Measurements from ENCODE around the gene ACD.

Gene ACD

DNA sequence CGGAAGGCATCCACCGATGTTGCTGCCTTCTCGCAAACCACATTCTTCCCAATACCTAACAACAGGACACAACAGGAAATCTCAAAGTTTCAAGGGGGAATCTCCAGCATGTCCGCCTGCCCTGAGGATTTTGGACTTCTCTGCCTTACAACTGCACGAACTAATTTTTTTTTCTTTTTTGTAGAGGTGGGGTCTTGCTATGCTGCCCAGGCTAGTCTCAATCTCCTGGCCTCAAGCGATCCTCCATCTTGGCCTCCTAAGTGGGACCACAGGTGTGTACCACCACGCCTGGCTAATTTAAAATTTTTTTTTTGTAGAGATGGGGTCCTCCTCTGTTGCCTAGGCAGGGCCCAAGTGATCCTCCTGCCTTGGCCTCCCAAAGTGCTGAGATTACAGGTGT, 15.9 kb upstream of the ACD start:
- no peak for DNase-seq (ENCODE audit: low read depth)

DNA sequence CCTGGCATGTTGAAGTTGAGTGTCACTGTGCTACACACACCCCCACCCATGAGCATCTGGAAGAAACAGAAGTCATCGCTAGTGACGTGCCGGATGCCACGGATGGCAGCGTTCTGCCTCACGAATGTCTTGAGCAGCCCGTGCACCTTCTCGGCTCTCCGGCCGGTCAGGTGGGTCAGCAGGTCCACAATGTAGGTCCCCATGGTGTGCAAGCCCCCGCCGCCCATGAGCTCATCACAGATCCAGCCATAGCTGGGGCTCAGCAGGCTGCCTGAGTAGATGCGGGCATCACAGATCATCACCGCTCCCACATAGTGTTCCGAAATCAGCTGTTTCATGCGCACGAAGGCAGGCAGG, 15.5 kb upstream of the ACD start:
- no peak for DNase-seq (ENCODE audit: low read depth)

DNA sequence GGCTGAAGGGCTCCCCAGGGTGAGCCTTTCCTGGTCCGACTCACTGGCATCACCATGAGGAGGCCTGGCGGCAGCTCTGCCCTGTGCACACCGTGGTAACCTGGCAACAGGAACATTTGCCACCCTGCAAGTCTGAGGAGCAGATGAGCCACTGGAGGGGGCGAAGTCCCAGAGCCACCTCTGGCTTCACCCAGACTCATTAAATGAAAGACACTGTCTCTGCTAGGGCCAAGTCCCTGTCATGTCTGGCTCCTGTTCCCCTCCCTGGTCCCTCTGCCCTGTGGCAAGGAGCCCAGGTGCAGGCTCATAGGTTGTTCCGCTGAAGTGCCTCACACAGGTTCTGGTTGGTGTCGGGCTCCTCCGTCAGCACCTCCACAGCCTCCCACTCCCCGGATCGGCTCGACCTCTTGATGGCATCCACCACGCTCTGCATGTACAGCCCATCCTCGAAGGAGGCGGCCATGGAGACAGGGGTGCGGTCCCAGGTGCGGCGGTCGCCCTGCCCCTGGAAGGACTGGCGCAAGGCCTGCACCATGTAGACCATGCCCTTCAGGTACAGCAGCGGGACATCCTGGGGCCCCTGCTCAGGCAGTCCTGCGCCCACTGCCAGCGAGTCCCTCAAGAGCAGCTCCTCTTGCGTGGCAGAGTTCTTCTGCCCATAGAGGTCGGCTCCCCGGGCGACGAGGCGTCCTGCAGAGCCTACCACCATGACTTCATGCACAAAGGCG, 15.0 kb upstream of the ACD start:
- DNase-seq (ENCODE audit: low read depth): no peak

DNA sequence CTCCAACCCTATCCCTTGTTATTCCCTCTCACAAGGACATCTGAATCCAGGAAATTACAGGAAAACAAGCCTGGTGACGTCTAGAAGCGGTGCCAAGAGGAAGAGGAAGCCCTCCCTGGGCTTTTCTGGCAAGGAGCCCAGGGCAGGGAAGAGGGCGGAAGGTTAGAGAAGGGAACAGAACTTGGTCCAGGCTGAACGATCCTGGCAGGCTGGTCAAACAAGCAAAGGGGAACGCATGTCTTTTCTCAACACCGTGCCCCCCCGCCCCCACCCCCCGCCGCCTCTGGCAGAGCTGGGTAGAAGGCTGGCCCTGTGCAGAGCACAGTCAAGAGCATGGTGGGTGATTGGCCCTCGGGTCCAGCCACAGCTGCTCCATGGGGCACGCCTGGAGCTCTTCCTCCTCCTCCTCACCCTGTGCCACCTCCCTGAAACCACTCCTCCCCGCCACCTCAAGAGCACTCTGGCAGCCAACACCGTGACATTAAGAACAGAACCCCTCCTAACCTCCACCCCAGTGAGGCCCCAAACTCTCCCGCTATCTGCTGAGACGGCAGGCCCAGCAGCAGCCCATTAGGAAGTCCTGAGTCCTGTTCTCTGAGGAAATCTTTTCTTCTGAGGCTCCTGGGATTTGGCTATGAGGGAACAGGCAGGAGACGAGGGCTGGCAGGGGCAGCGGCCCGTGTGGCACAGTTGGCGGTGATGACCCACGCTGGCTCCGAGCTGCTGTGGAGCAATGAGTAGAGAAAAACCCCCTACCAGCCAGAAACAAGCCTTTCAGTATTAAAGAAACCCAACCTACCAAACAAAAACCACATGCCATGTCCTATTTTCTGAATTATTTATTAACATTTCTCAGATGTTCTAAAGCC, 13.9 kb upstream of the ACD start:
- no peak for DNase-seq (ENCODE audit: low read depth)

GRCh38 chr16:67672739-67673662, 12.9 kb upstream of the ACD start:
- no peak for DNase-seq (ENCODE audit: low read depth)

DNA sequence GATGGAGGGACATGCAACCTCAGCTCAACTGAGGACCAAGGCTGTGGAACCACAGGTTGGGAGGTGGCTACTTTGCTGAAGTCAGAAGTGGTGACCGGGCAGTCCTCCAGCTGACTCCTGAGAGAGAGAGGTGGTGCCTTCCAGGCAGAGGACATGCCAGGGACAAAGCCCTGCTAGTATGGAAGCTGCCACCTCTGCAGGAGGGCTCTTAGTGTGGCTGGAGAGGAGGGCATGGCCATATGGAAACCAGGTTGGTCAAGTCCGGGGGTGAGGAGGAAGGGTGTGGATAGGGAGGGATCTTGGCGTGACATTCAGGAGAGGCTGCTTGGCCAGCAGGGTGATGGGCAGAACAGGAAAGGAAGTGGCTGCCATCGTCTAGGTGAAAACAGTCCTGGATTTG, 12.2 kb upstream of the ACD start:
- no peak for DNase-seq (ENCODE audit: low read depth)

- no peak for DNase-seq (ENCODE audit: low read depth)
Measured at GRCh38 chr16:67669499-67670101, 9.5 kb upstream of the ACD start.

DNA sequence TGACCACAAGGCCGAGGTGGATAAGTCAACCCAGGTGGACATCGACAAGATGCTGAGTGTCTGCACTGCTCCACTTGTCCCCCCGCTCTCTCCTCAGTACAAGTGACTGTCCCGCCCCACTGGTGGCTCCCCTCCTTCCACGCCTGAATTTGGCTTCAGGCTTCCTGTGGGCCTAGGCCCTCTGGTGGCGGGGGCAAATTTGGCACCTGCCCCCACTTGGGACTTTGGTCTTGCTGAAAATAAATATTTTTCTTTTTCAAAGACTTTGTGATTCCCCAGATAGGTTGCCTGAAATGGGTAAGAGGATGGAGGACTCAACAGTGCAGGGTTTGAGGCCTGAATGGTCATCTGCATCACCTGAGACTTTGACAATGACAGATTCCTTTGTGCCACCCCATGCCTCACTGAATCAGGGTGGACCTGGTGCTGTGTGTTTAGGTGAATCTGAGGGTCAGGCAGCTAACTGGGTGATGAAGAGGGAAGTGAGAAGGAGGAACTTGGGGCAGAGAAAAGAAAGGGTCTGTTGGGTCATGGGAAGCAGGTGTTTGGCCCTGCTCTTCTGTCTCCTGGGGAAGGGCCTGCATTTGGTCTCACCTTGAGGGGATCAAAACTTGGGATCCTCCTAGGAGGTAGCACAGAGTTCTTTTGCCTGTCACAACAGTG, 8.6 kb upstream of the ACD start:
- no peak for DNase-seq (ENCODE audit: low read depth)

- peak; percentile 71 for DNase-seq (ENCODE audit: low read depth)
Measured at GRCh38 chr16:67667817-67668494, 7.9 kb upstream of the ACD start.

DNA sequence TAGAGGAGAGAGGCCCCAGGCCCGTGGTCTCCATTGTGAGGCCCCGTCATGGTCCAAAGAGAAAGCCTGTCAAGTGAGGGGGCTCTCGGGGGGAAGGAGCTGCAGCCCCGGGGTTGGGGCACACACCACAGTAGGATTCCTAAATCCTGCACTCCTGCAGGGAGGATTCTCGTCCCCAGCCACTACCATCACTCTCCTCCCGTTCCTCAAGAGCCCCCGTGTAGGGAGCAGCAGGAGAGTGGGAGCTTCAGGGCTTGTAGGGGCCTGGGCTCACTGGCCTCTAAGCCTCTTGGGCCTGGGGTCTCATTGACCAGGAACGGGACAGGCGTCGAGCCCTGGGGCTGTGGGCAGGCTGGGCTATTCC, 7.4 kb upstream of the ACD start:
- no peak for DNase-seq (ENCODE audit: low read depth)

DNA sequence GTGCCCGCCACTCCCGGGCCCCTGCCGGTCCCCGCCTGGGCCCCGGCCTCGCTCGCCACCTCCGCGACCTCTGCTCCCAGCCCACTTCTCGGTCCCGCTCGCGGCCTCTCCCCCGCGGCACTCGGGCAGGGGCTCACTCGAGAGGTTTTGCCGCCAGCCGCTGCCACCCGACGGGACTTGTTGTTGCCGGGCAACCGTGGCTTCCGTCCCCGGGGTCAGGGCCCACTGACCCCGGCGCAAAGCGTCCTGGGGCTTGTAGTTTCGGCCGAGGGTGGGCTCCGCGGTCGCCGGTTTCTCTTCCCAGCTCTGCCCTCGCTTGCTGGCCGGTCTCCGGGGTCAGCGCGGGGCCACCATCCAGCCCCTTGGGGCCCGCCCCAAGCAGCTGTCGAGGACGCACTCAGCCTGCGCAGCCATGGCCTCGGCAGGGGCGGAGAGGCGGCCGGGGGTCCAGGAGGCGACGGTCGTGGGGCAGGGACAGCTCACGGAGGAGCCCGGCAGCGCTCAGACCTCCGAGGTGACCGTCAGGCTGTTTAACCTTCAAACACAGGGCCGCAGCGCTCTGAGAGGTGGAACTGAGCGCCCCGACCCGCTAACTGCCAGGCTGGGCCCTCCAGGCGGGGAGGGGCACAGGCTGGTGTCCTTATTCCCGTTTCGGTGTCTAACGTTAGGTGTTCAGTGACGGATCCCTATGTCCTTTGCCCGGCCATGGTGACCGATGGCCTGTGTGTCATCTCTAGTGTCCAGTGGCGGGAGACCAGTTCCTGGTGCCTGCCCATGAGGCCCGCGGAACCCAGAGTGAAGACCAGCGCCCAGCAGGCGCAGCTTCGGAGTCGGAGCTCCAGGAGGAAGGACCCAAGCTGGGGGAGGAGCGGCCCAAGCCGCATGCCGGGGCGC, 6.7 kb upstream of the ACD start, which contains the start of the genes C16orf86 and ENKD1:
TSS of gene C16orf86 (plus strand) at position 256 of the 894 bp plus-strand sequence. CDS start at position 413, 157 bp downstream.
TSS of gene ENKD1 (minus strand) at position 192 of the 894 bp plus-strand sequence. CDS start 308 bp downstream, outside the sequence.
- peak; percentile 73 for DNase-seq (ENCODE audit: low read depth)

DNA sequence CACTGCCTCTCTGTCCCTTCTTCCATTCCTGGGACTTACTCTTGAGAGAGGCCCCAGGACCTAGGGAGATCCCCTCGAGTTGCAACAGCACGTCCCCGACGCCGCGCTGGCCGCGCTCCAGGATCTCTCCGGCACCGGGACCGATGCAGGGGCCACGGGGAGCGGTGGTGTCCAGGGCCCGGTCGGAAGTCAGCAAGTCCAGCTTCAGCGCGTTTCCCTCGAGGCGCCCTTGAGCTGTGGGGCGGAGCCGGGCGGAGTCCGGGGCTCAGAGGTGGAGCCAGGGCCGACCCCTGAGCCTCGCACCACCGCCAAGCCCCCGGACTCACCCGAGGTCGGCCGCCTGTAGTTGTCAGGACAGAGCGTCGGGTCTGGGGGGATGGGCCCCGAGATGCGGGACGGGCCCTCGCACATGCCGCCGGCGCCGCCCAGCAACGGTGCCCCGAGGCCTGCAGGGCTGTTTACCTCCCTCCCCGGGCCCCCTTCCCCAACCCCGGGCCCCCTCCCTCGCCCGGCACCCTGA, 6.0 kb upstream of the ACD start:
- DNase-seq (ENCODE audit: low read depth): no peak

DNA sequence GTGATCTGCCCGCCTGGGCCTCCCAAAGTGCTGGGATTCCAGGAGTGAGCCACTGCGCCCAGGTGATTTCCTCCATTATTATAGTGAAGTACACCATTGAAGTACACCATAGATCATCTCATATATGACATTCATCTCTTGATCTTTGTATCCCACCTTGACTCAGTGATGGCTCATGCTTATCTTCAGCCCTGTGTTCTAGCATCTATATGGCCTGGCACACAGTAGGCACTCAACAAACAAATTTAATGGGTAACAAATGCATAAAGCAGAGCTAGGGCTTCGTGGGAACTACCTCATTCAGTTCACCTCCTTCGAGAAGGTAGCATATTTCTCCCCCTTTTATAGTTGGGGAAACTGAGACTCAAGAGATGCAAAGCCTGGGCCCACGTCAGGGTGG, 5.5 kb upstream of the ACD start:
- no peak for DNase-seq (ENCODE audit: low read depth)

DNA sequence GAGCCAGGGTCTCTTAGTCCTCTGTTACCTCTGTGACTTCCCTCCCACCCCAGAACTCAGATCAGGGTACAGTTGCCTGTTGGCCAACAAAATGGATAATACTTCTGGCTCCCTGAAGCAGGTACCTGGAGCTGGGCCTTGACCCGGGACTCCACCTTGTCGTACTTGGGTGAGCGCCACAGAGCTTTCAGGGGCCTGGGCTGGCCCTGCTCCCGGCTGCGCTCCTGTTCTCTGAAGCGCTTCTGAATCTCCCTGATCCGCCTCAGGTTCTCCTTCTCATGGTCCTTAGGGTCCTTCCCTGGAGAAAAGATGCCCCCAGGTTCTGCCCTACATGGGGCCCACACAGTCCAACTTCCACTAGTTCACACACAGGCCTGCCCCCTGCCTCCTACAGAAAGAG, 4.8 kb upstream of the ACD start:
- no peak for DNase-seq (ENCODE audit: low read depth)

- no peak for DNase-seq (ENCODE audit: low read depth)
Measured at GRCh38 chr16:67664258-67664657, 4.2 kb upstream of the ACD start.

- no peak for DNase-seq (ENCODE audit: low read depth)
Measured at GRCh38 chr16:67663877-67664222, 3.8 kb upstream of the ACD start.

DNA sequence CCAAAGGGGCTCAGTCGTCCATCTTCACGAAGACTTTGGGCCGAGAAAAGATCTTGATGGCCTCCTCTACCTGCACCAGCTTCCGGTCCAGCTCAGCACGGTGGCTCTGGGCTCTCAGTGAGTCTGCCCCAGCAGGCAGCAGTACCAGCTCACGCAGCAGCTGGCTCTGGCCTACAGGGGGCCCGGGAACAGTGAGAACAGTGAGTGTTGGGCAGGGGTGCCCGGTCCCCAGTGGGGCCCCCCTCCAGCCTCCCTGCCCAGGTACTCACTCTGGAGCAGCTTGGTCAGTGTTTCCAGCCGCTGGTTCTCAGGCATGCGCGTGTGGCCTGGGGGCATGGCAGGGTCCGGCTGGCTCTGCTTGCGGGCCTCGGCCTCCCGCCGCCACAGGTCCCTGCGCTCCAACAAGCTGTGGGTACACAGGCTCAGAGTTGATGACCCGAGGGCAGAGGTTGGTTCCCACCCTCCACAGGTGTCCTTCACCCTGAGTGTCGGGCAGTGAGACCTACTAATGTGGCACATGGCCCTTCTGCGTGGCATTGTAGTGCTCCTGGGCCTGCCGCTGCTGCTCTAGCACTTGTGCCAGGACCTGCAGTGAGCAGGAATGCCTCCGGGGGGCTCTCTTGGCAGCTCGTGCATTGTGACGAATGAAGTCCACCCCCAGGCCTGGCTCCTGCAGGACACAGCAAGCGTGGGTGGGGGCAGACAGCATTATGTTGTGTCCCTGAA, 3.3 kb upstream of the ACD start:
- DNase-seq (ENCODE audit: low read depth): no peak

DNA sequence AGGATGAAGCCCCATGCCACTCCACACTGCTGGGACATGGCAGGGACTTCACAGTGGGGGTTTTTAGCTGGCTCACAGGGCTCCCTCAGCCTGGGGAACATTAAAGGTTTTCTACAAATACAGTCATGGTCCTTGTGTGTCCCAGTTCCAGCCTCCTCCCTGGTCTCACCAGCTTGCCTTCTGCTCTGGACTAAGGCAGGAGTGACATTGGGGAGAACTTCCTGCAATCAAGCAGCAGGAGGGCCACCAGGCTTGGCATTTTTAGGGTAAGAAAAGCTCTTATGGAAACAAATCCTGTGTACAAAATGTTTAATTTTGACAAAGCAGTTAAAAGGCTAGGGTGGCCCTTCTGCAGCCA, 2.6 kb upstream of the ACD start:
- DNase-seq (ENCODE audit: low read depth): no peak

Data from activated T-helper 1 cell treated with Interleukin-2 at 50 U/mL for 16 hours (primary cell).